MM.1S (cell line): ENCODE measurements around the gene TNPO3.
A peak's percentile ranks its signal among the peaks of the same experiment; 100 is the strongest.

Experiments
- DNase-seq: peaks from one replicate; pipeline ENCODE4 v3.0.0-alpha.2; 2015
- H2AFZ ChIP-seq: fragments of 300-600 bp; sonication (generic); 2 replicates; pipeline ENCODE4 v1.6.0; 2016; ENCODE audit warnings: antibody characterized with exemption, low read length
- H3F3A ChIP-seq: fragments of 300-600 bp; sonication (generic); 2 replicates; pipeline ENCODE4 v1.6.1; 2016; ENCODE audit warnings: mild to moderate bottlenecking, antibody characterized with exemption, low read length, moderate library complexity, mixed read lengths; ENCODE audit not compliant: insufficient read depth
- H3K27ac ChIP-seq: fragments of 300-600 bp; sonication (generic); 2 replicates; pipeline ENCODE4 v1.5.1; 2016; ENCODE audit warnings: mild to moderate bottlenecking, low read length
- H3K27me3 ChIP-seq: fragments of 300-600 bp; sonication (generic); replicated peaks from 2 replicates; pipeline ENCODE4 v1.6.0; 2016; ENCODE audit warnings: low read length; ENCODE audit not compliant: insufficient read depth
- H3K36me3 ChIP-seq: fragments of 300-600 bp; sonication (generic); replicated peaks from 2 replicates; pipeline ENCODE4 v1.6.1; 2016; ENCODE audit warnings: mild to moderate bottlenecking, low read length, mixed read lengths; ENCODE audit not compliant: insufficient read depth
- H3K4me1 ChIP-seq: fragments of 300-600 bp; sonication (generic); 2 replicates; pipeline ENCODE4 v1.6.1; 2016; ENCODE audit warnings: low read length, mixed read lengths
- H3K4me2 ChIP-seq: fragments of 300-600 bp; sonication (generic); 2 replicates; pipeline ENCODE4 v1.6.0; 2016; ENCODE audit warnings: low read depth, low read length
- H3K4me3 ChIP-seq: fragments of 300-600 bp; sonication (generic); 2 replicates; pipeline ENCODE4 v1.5.1; 2016; ENCODE audit warnings: low read length, mixed read lengths
- H3K79me2 ChIP-seq: fragments of 300-600 bp; sonication (generic); 2 replicates; pipeline ENCODE4 v1.6.1; 2016; ENCODE audit warnings: mixed run types, low read length, mixed read lengths
- H3K9ac ChIP-seq: fragments of 300-600 bp; sonication (generic); 2 replicates; pipeline ENCODE4 v1.6.1; 2016; ENCODE audit warnings: low read length, mixed read lengths
- H3K9me2 ChIP-seq: fragments of 300-600 bp; sonication (generic); replicated peaks from 2 replicates; pipeline ENCODE4 v1.6.1; 2016; ENCODE audit warnings: mild to moderate bottlenecking, low read length, mixed read lengths; ENCODE audit not compliant: insufficient read depth
- H3K9me3 ChIP-seq: fragments of 300-600 bp; sonication (generic); replicated peaks from 2 replicates; pipeline ENCODE4 v1.6.1; 2016; ENCODE audit warnings: mild to moderate bottlenecking, low read length, mixed read lengths; ENCODE audit not compliant: insufficient read depth
- H4K20me1 ChIP-seq: fragments of 300-600 bp; sonication (generic); 2 replicates; pipeline ENCODE4 v1.6.1; 2016; ENCODE audit warnings: mild to moderate bottlenecking, low read length, moderate library complexity, mixed read lengths; ENCODE audit not compliant: insufficient read depth
- EZH2 ChIP-seq: fragments of 300-600 bp; sonication (generic); optimal IDR thresholded peaks from 2 replicates; pipeline ENCODE3; 2017; ENCODE audit warnings: low read depth, mild to moderate bottlenecking, antibody characterized with exemption, low read length, mixed read lengths
- EZH2phosphoT487 ChIP-seq: fragments of 300-600 bp; sonication (generic); IDR thresholded peaks from 2 replicates; pipeline ENCODE4 v1.6.1; 2018; ENCODE audit warnings: antibody characterized with exemption, low read length
- TF ChIP-seq, protein P1 (sequence below): fragments of 300-600 bp; sonication (generic); IDR thresholded peaks from 2 replicates; pipeline ENCODE4 v1.5.1; 2016; ENCODE audit warnings: antibody characterized with exemption, low read length, mixed read lengths

Gene TNPO3

DNA sequence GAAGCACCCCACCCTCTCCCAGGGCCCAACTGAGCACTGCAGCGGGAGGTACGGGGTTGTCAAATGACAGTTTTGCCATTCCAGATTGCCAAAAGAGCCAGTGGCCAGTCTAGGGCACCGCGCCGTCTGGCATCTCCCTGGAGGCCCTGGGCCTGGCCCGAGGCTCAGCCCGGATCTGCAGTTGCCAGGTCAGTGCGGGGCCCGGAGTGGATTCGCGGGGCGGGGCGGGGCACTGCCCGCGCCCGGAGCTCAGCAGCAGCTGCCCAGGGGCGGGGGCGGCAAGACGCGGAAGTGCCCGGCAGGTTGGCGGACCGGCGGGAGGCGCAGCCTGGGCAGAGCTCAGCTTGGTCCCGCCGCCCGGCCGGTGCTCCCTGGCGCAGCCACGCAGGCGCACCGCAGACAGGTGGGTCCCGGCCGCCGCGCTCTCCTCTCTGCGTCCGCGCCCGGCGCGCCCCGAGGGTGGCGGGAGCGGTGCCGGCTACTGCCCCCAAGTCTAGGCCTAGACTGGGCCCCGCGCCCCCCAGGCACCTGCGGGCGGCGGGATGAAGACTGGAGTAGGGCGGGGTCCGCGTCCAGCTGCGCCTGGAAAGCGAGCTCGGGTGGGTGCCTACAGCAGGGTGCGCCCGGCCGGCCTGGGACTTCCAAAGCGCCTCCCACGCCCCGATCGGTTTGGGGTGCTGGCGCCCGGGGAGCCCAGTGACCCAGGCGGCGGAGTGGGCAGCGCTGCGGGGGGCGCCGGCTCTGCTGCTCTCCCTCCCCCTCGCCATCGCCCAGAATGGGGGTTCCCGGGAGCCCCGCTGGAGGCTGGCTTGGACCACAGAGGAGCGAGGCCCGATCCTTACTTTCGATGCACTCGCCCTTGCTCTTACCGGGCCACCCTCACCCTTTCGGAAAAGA lies 117.0 kb downstream of the TNPO3 start, which contains the start of gene IRF5:
Gene IRF5 (plus strand): TSS at position 281 of the 897 bp plus-strand sequence. CDS start 4,155 bp downstream, outside the sequence.
- Histone ChIP-seq H3K27ac (peak within 1 kb of the TSS; percentile 90), H3K27me3 (no peaks in the 10 kb centered on the region), H3K9ac (peak within 1 kb of the TSS; percentile 87), H3K9me2 (no peaks in the 10 kb centered on the region), H3K9me3 (no peaks in the 10 kb centered on the region), H3K36me3 (no peaks in the 10 kb centered on the region), H3F3A (peaks cover 47% of the 10 kb centered on the region), H4K20me1 (no peaks in the 10 kb centered on the region), H3K4me3 (peak within 1 kb of the TSS; percentile 68), H3K79me2 (peaks cover 43% of the 10 kb centered on the region), H2AFZ (peak within 1 kb of the TSS; percentile 71), H3K4me2 (peak within 1 kb of the TSS; percentile 88), H3K4me1 (peaks cover 51% of the 10 kb centered on the region)
- peak; percentile 93 for DNase-seq
- TF ChIP-seq EZH2phosphoT487, result no peak
- TF ChIP-seq, protein P1, sequence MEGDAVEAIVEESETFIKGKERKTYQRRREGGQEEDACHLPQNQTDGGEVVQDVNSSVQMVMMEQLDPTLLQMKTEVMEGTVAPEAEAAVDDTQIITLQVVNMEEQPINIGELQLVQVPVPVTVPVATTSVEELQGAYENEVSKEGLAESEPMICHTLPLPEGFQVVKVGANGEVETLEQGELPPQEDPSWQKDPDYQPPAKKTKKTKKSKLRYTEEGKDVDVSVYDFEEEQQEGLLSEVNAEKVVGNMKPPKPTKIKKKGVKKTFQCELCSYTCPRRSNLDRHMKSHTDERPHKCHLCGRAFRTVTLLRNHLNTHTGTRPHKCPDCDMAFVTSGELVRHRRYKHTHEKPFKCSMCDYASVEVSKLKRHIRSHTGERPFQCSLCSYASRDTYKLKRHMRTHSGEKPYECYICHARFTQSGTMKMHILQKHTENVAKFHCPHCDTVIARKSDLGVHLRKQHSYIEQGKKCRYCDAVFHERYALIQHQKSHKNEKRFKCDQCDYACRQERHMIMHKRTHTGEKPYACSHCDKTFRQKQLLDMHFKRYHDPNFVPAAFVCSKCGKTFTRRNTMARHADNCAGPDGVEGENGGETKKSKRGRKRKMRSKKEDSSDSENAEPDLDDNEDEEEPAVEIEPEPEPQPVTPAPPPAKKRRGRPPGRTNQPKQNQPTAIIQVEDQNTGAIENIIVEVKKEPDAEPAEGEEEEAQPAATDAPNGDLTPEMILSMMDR, result no peak
- no peak for TF ChIP-seq EZH2

DNA sequence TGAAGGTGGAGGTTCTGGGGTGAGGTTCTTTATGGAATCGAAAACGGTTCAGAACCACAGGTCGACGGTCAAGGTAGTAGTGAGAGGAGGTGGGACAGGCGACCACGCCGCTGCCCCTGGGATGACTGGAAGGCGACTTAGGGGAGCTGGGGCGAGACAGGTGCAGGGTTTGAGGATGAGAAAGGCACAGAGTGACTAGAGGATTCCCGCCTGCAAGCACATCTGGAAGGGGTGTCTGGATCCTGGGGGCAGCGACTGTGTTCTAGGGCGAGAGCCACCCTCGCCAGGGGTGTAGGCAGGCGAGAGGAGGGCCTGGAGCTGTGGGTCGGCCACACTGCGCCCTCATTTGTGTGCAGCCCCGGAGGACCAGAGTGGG lies 117.7 kb downstream of the TNPO3 start:
- Histone ChIP-seq H3K27ac (peak overlapping the region; percentile 90), H3K9me3 (no peaks in the 10 kb centered on the region), H3K36me3 (no peaks in the 10 kb centered on the region), H2AFZ (peak overlapping the region; percentile 71), H3K9ac (peak overlapping the region; percentile 87), H3K79me2 (peaks cover 37% of the 10 kb centered on the region), H4K20me1 (no peaks in the 10 kb centered on the region), H3K4me1 (peaks cover 56% of the 10 kb centered on the region), H3K27me3 (no peaks in the 10 kb centered on the region), H3F3A (peaks cover 47% of the 10 kb centered on the region), H3K9me2 (no peaks in the 10 kb centered on the region), H3K4me2 (peak overlapping the region; percentile 88), H3K4me3 (peak overlapping the region; percentile 68)
- TF ChIP-seq EZH2 (no peak), EZH2phosphoT487 (no peak)
- TF ChIP-seq, protein P1, result no peak
- DNase-seq, result no peak

DNA sequence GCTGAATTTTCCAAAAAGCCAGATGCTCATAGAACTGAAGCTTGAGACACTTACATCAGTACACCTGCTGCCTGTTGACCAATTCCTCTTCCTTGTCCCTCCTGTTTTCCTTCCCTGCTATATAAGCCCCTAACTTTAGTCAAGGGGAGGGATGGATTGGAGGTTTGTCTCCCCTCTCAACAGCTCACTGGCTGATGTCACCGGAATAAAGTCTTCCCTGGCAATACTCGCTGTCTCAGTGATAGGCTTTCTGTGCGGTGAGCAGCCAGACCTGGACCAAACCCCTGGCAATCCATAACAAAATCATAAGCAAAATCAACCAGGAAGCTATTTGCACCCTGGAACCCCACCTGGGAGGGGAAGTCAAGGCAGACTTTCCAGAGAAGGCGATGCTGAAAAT lies 118.1 kb downstream of the TNPO3 start:
- H3K27ac ChIP-seq, result no peak overlapping the region
- H3F3A ChIP-seq, result peaks cover 47% of the 10 kb centered on the region
- peak overlapping the region; percentile 71; the same call in 1 of the 2 replicates for H2AFZ ChIP-seq
- no peak for DNase-seq
- H3K9me3 ChIP-seq, result no peaks in the 10 kb centered on the region
- H4K20me1 ChIP-seq, result no peaks in the 10 kb centered on the region
- H3K9me2 ChIP-seq, result no peaks in the 10 kb centered on the region
- H3K27me3 ChIP-seq, result no peaks in the 10 kb centered on the region
- no peak overlapping the region for H3K9ac ChIP-seq
- H3K4me2 ChIP-seq, result peak overlapping the region; percentile 88; the same call in 1 of the 2 replicates
- peaks cover 32% of the 10 kb centered on the region for H3K79me2 ChIP-seq
- no peak for TF ChIP-seq EZH2phosphoT487
- TF ChIP-seq, protein P1, result no peak
- no peak for TF ChIP-seq EZH2
- no peaks in the 10 kb centered on the region for H3K36me3 ChIP-seq
- no peak overlapping the region for H3K4me3 ChIP-seq
- peaks cover 52% of the 10 kb centered on the region for H3K4me1 ChIP-seq
